ENCODE measurements around the gene FLII. TPM values are rescaled to one million over a fixed set of nuclear protein-coding genes. Genes with fewer than 3 reads are reported as not detected.

The FLII gene
- total and polyA plus RNA-seq, 2 of the 13 experiments (the other 11 are each of a cell fraction or from before 2014, with no cell fraction given) = 130 to 303 TPM

- TF ChIP-seq, protein P1, sequence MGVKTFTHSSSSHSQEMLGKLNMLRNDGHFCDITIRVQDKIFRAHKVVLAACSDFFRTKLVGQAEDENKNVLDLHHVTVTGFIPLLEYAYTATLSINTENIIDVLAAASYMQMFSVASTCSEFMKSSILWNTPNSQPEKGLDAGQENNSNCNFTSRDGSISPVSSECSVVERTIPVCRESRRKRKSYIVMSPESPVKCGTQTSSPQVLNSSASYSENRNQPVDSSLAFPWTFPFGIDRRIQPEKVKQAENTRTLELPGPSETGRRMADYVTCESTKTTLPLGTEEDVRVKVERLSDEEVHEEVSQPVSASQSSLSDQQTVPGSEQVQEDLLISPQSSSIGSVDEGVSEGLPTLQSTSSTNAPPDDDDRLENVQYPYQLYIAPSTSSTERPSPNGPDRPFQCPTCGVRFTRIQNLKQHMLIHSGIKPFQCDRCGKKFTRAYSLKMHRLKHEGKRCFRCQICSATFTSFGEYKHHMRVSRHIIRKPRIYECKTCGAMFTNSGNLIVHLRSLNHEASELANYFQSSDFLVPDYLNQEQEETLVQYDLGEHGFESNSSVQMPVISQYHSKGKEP (CRISPR knock-in tag; IDR thresholded peaks at IDR 0.05) = no peak
- TF ChIP-seq, protein P2, sequence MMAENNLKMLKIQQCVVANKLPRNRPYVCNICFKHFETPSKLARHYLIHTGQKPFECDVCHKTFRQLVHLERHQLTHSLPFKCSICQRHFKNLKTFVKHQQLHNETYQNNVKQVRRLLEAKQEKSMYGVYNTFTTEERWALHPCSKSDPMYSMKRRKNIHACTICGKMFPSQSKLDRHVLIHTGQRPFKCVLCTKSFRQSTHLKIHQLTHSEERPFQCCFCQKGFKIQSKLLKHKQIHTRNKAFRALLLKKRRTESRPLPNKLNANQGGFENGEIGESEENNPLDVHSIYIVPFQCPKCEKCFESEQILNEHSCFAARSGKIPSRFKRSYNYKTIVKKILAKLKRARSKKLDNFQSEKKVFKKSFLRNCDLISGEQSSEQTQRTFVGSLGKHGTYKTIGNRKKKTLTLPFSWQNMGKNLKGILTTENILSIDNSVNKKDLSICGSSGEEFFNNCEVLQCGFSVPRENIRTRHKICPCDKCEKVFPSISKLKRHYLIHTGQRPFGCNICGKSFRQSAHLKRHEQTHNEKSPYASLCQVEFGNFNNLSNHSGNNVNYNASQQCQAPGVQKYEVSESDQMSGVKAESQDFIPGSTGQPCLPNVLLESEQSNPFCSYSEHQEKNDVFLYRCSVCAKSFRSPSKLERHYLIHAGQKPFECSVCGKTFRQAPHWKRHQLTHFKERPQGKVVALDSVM (CRISPR knock-in tag; IDR thresholded peaks at IDR 0.05) = no peak
- no peak for TF ChIP-seq ZNF101 (CRISPR knock-in tag; IDR thresholded peaks at IDR 0.05; ENCODE audit: borderline replicate concordance, low read depth)
- TF ChIP-seq SMARCE1 (IDR thresholded peaks at IDR 0.05; ENCODE audit: borderline replicate concordance) = no peak
- TF ChIP-seq TEF (CRISPR knock-in tag; IDR thresholded peaks at IDR 0.05) = no peak
- no peak for TF ChIP-seq ESRRA (CRISPR knock-in tag; IDR thresholded peaks at IDR 0.05; ENCODE audit: low read depth)
- TF ChIP-seq THAP11 (CRISPR knock-in tag; IDR thresholded peaks at IDR 0.05) = no peak
- TF ChIP-seq HCFC1 (IDR thresholded peaks at IDR 0.05; ENCODE audit: low read depth, low read length) = no peak
- no peak for TF ChIP-seq ZBTB8A (CRISPR knock-in tag; IDR thresholded peaks at IDR 0.05; ENCODE audit: borderline replicate concordance, low read depth)
These were observed 21.7 kb upstream of the FLII start (continued) for GRCh38 chr17:18280249-18280648.

DNA sequence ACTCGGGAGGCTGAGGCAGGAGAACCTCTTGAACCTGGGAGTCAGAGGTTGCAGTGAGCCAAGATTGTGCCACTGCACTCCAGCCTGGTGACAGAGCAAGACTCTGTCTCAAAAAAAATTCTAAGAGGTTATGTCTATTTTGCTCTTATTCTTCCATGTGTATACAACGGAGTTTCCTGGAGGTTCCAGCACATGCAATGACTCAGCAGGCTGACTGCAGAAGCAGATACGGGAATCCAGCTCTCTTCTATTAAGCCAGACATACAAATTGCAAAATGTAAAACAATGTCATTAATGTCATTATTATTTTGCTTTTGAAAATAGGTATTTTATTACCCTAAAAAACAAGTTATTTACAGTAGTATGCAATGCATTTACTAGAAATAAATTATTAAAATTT is 20.3 kb upstream of the FLII start:
- no peak for FAIRE-seq
- H3K4me1 ChIP-seq (ENCODE audit: insufficient read depth, low read length) = no peaks in the 10 kb centered on the region
- H3K9me3 ChIP-seq (ENCODE audit: low read length) = no peaks in the 10 kb centered on the region
- ChIA-PET POLR2A (no interaction called here), CTCF (ENCODE audit: low intra/inter-chr PET ratio, low total read pairs) (no interaction called here)
- TF ChIP-seq DR1 (CRISPR knock-in tag; IDR thresholded peaks at IDR 0.05) = no peak
- TF ChIP-seq HCFC1 (IDR thresholded peaks at IDR 0.05; ENCODE audit: low read depth, low read length) = no peak
- no peak for TF ChIP-seq RXRA (CRISPR knock-in tag; IDR thresholded peaks at IDR 0.05)
- TF ChIP-seq ESRRA (CRISPR knock-in tag; IDR thresholded peaks at IDR 0.05; ENCODE audit: low read depth) = no peak
- TF ChIP-seq, protein P3, sequence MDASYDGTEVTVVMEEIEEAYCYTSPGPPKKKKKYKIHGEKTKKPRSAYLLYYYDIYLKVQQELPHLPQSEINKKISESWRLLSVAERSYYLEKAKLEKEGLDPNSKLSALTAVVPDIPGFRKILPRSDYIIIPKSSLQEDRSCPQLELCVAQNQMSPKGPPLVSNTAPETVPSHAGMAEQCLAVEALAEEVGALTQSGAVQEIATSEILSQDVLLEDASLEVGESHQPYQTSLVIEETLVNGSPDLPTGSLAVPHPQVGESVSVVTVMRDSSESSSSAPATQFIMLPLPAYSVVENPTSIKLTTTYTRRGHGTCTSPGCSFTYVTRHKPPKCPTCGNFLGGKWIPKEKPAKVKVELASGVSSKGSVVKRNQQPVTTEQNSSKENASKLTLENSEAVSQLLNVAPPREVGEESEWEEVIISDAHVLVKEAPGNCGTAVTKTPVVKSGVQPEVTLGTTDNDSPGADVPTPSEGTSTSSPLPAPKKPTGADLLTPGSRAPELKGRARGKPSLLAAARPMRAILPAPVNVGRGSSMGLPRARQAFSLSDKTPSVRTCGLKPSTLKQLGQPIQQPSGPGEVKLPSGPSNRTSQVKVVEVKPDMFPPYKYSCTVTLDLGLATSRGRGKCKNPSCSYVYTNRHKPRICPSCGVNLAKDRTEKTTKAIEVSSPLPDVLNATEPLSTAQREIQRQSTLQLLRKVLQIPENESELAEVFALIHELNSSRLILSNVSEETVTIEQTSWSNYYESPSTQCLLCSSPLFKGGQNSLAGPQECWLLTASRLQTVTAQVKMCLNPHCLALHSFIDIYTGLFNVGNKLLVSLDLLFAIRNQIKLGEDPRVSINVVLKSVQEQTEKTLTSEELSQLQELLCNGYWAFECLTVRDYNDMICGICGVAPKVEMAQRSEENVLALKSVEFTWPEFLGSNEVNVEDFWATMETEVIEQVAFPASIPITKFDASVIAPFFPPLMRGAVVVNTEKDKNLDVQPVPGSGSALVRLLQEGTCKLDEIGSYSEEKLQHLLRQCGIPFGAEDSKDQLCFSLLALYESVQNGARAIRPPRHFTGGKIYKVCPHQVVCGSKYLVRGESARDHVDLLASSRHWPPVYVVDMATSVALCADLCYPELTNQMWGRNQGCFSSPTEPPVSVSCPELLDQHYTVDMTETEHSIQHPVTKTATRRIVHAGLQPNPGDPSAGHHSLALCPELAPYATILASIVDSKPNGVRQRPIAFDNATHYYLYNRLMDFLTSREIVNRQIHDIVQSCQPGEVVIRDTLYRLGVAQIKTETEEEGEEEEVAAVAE (CRISPR knock-in tag; IDR thresholded peaks at IDR 0.05; ENCODE audit: borderline replicate concordance) = no peak
- TF ChIP-seq ETV5 (CRISPR knock-in tag; IDR thresholded peaks at IDR 0.05; ENCODE audit: borderline replicate concordance) = no peak
- TF ChIP-seq ZSCAN21 (CRISPR knock-in tag; IDR thresholded peaks at IDR 0.05; ENCODE audit: borderline replicate concordance) = no peak
- in situ Hi-C loops (cut with HindIII; ENCODE audit: extremely low pct_ligation_motif_present, low pct_unique_long_range_greater_than_20kb) = no loop called here
- H3K4me2 ChIP-seq (ENCODE audit: low read depth, low read length) = no peak overlapping the region
- no peak overlapping the region for H3K9ac ChIP-seq (ENCODE audit: insufficient read depth, low read depth, low read length)
- H3K79me2 ChIP-seq (ENCODE audit: insufficient read depth, low read length) = no peaks in the 10 kb centered on the region
- H3K4me3 ChIP-seq (replicated peaks in 1 of 3; ENCODE audit: insufficient read depth in 1 of 3, low read depth in 2 of 3, low read length in 3 of 3) = no peak overlapping the region
- peaks cover 39 to 73% of the 10 kb centered on the region in 2 experiments for H3K36me3 ChIP-seq (replicated peaks in 1 of 2; ENCODE audit: control insufficient read depth in 1 of 2, insufficient read depth in 2 of 2, low read length in 2 of 2)
- no peak for ATAC-seq
- no peak overlapping the region for H3K27ac ChIP-seq (ENCODE audit: extremely low read length, insufficient read depth, low read length)
- WGBS (ENCODE audit: low lambda C conversion rate) = 95% methylated on average over 3 of the region's 3 CpGs
- H4K20me1 ChIP-seq (ENCODE audit: insufficient read depth, low read length) = no peaks in the 10 kb centered on the region
- BruUV-seq (replicated peaks) = no TSS peak
- no peak for DNase-seq (ENCODE audit: low spot score)
- H3K27me3 ChIP-seq (ENCODE audit: control insufficient read depth in 1 of 2, insufficient read depth in 2 of 2, low read length in 2 of 2) = no peaks in the 10 kb centered on the region
- H2AFZ ChIP-seq (ENCODE audit: low read length) = no peak overlapping the region
- intact Hi-C loops (cut with micrococcal nuclease; ENCODE audit: unreplicated experiment) = no loop called here

All from HepG2 (cell line).